HepG2 (cell line): ENCODE data around the gene ADGRB2. TPM values are rescaled to one million over a fixed set of nuclear protein-coding genes. Genes with fewer than 3 reads are reported as not detected.

ENCODE experiments used
- ADNP ChIP-seq: sonication (generic); formaldehyde crosslinking; IDR thresholded peaks from 2 replicates; pipeline ENCODE4 v1.4.0; 2020; ENCODE audit warnings: missing genetic modification reagents
- CAMTA2 ChIP-seq: sonication (generic); formaldehyde crosslinking; IDR thresholded peaks from 2 replicates; pipeline ENCODE4 v1.4.0; 2020; ENCODE audit warnings: mild to moderate bottlenecking, missing genetic modification reagents, borderline replicate concordance
- CSRNP1 ChIP-seq: sonication (generic); formaldehyde crosslinking; IDR thresholded peaks from 2 replicates; pipeline ENCODE4 v1.8.1; 2023; ENCODE audit warnings: mild to moderate bottlenecking, missing genetic modification reagents
- KLF16 ChIP-seq, 2 experiments: sonication (generic) in 1 of 2; formaldehyde crosslinking in 1 of 2; IDR thresholded peaks; 2 replicates each; pipeline versions ENCODE4 v1.6.1 to v1.8.0; 2016 to 2023; ENCODE audit warnings: missing genetic modification reagents in 2 of 2, missing compliant biosample characterization in 1 of 2
- KLF9 ChIP-seq: IDR thresholded peaks from 2 replicates; pipeline ENCODE4 v1.6.1; 2016; ENCODE audit warnings: low read depth
- LCORL ChIP-seq, 2 experiments: fragments of 450-650 bp in 1 of 2; sonication (generic) in 1 of 2; formaldehyde crosslinking in 1 of 2; IDR thresholded peaks; 2 replicates each; pipeline versions ENCODE4 v1.5.0 to v1.6.1; 2017 to 2020; ENCODE audit warnings: antibody characterized with exemption in 1 of 2, missing genetic modification reagents in 1 of 2
- MED8 ChIP-seq: sonication (generic); formaldehyde crosslinking; IDR thresholded peaks from 2 replicates; pipeline ENCODE4 v1.8.1; 2023; ENCODE audit warnings: mild to moderate bottlenecking, missing genetic modification reagents; ENCODE audit not compliant: insufficient replicate concordance
- MIXL1 ChIP-seq: IDR thresholded peaks from 2 replicates; pipeline ENCODE4 v1.6.1; 2016
- MTA3 ChIP-seq: sonication (generic); formaldehyde crosslinking; IDR thresholded peaks from 2 replicates; pipeline ENCODE4 v1.4.0; 2020; ENCODE audit warnings: missing genetic modification reagents
- PHF21A ChIP-seq: sonication (generic); formaldehyde crosslinking; IDR thresholded peaks from 2 replicates; pipeline ENCODE4 v1.5.0; 2020; ENCODE audit warnings: mild to moderate bottlenecking, missing genetic modification reagents
- SALL1 ChIP-seq: sonication (generic); formaldehyde crosslinking; IDR thresholded peaks from 2 replicates; pipeline ENCODE4 v1.8.0; 2022; ENCODE audit warnings: mild to moderate bottlenecking, missing genetic modification reagents
- SALL2 ChIP-seq: sonication (generic); formaldehyde crosslinking; IDR thresholded peaks from 2 replicates; pipeline ENCODE4 v1.8.1; 2023; ENCODE audit warnings: mild to moderate bottlenecking, missing genetic modification reagents, inconsistent platforms
- STAG1 ChIP-seq: sonication (generic); formaldehyde crosslinking; IDR thresholded peaks from 2 replicates; pipeline ENCODE4 v1.4.0; 2020; ENCODE audit warnings: missing genetic modification reagents
- YEATS4 ChIP-seq: sonication (generic); formaldehyde crosslinking; IDR thresholded peaks from 2 replicates; pipeline ENCODE4 v1.4.0; 2020; ENCODE audit warnings: missing genetic modification reagents, borderline replicate concordance
- ZKSCAN5 ChIP-seq: sonication (generic); formaldehyde crosslinking; IDR thresholded peaks from 2 replicates; pipeline ENCODE4 v1.5.1; 2020; ENCODE audit warnings: mild to moderate bottlenecking, missing genetic modification reagents
- ZMYM4 ChIP-seq: sonication (generic); formaldehyde crosslinking; IDR thresholded peaks from 2 replicates; pipeline ENCODE4 v1.8.1; 2023; ENCODE audit warnings: mild to moderate bottlenecking, missing genetic modification reagents
- ZNF296 ChIP-seq: sonication (generic); formaldehyde crosslinking; conservative IDR thresholded peaks from 2 replicates; pipeline ENCODE4 v1.5.0; 2020; ENCODE audit warnings: mild to moderate bottlenecking, missing genetic modification reagents
- ZNF333 ChIP-seq: sonication (generic); formaldehyde crosslinking; IDR thresholded peaks from 2 replicates; pipeline ENCODE4 v1.4.0; 2020; ENCODE audit warnings: mild to moderate bottlenecking, missing genetic modification reagents, borderline replicate concordance
- ZNF337 ChIP-seq: sonication (generic); formaldehyde crosslinking; IDR thresholded peaks from 2 replicates; pipeline ENCODE4 v1.5.1; 2020; ENCODE audit warnings: missing genetic modification reagents, low read depth, mild to moderate bottlenecking, borderline replicate concordance
- ZNF605 ChIP-seq: sonication (generic); formaldehyde crosslinking; IDR thresholded peaks from 2 replicates; pipeline ENCODE4 v1.8.0; 2022; ENCODE audit warnings: mild to moderate bottlenecking, missing genetic modification reagents
- ZNF687 ChIP-seq: sonication (generic); formaldehyde crosslinking; IDR thresholded peaks from 2 replicates; pipeline ENCODE4 v1.5.1; 2020; ENCODE audit warnings: mild to moderate bottlenecking, missing genetic modification reagents, moderate library complexity
- ZNF703 ChIP-seq: sonication (generic); formaldehyde crosslinking; IDR thresholded peaks from 2 replicates; pipeline ENCODE4 v1.5.1; 2020; ENCODE audit warnings: missing genetic modification reagents, mild to moderate bottlenecking, moderate library complexity, borderline replicate concordance
- polyA plus RNA-seq, 8 experiments: library from polyadenylated mRNA; depleted of rRNA in 3 of 8; stranded (reverse) in 7 of 8; unstranded in 1 of 8; fragments of >200 nt; fragmentation: Illumina TruSeq in 4 of 8; extraction: Trizol in 4 of 8; gene quantifications; 2 replicates each; pipeline versions ENCODE4 v1.2.1 to v1.2.3, GENCODE V29; 2011 to 2016; ENCODE audit warnings: low read depth in 4 of 8, missing spikeins in 1 of 8, mixed read lengths in 1 of 8; ENCODE audit not compliant: insufficient read depth in 1 of 8
- total RNA-seq, 5 experiments: library from RNA; depleted of rRNA; stranded (reverse); fragments of >200 nt; fragmentation: Illumina TruSeq; extraction: Trizol; gene quantifications; 2 replicates each; pipeline ENCODE4 v1.2.3, GENCODE V29; 2016; ENCODE audit warnings: low read depth in 1 of 5
- TF ChIP-seq, protein P1 (sequence below): sonication (generic); formaldehyde crosslinking; IDR thresholded peaks from 2 replicates; pipeline ENCODE4 v1.9.0; 2021; ENCODE audit warnings: missing genetic modification reagents, borderline replicate concordance

The ADGRB2 gene
- total and polyA plus RNA-seq, 2 of the 13 experiments (the other 11 are each of a cell fraction or from before 2014, with no cell fraction given), result 0.03 to 0.09 TPM

GRCh38 chr1:31705080-31705866 lies 58.9 kb downstream of the ADGRB2 start (continued):
- TF ChIP-seq ZMYM4 (CRISPR knock-in tag) (no peak), ZNF687 (CRISPR knock-in tag) (peak; percentile 81), ZNF337 (CRISPR knock-in tag) (no peak), CAMTA2 (CRISPR knock-in tag) (no peak), KLF16 (CRISPR knock-in tag; IDR thresholded peaks at IDR 0.05) (no peak), SALL2 (CRISPR knock-in tag) (peak; percentile 59; the same call in 1 of the 2 replicates), ZNF605 (CRISPR knock-in tag) (no peak; the same call in 1 of the 2 replicates), ZKSCAN5 (CRISPR knock-in tag) (no peak), LCORL (IDR thresholded peaks at IDR 0.05) (no peak), LCORL (CRISPR knock-in tag; IDR thresholded peaks at IDR 0.05) (0 out of 2 replicates have a peak, but pooled peaks have one; percentile 29), STAG1 (CRISPR knock-in tag) (peak; percentile 74), ZNF296 (CRISPR knock-in tag) (no peak), MIXL1 (CRISPR knock-in tag) (no peak), ADNP (0 out of 2 replicates have a peak, but pooled peaks have one; percentile 7), PHF21A (CRISPR knock-in tag) (0 out of 2 replicates have a peak, but pooled peaks have one; percentile 10), MTA3 (CRISPR knock-in tag) (no peak), MED8 (CRISPR knock-in tag) (no peak), SALL1 (CRISPR knock-in tag) (peak; percentile 14; the same call in 1 of the 2 replicates), ZNF333 (CRISPR knock-in tag) (0 out of 2 replicates have a peak, but pooled peaks have one; percentile 69), KLF9 (no peak), CSRNP1 (CRISPR knock-in tag) (0 out of 2 replicates have a peak, but pooled peaks have one; percentile 56), YEATS4 (0 out of 2 replicates have a peak, but pooled peaks have one; percentile 17), ZNF703 (no peak)
- TF ChIP-seq, protein P1, sequence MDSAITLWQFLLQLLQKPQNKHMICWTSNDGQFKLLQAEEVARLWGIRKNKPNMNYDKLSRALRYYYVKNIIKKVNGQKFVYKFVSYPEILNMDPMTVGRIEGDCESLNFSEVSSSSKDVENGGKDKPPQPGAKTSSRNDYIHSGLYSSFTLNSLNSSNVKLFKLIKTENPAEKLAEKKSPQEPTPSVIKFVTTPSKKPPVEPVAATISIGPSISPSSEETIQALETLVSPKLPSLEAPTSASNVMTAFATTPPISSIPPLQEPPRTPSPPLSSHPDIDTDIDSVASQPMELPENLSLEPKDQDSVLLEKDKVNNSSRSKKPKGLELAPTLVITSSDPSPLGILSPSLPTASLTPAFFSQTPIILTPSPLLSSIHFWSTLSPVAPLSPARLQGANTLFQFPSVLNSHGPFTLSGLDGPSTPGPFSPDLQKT, result no peak
